Lower lobe of right lung (tissue), 2 donors: ENCODE data around the gene C8G. TPM values are rescaled to one million over a fixed set of nuclear protein-coding genes. Genes with fewer than 3 reads are reported as not detected.

Source experiments
- ATAC-seq, 2 donors: fragments of 200-7000 bp; cut with Tn5 transposase; one replicate each; pipeline ENCODE4 v1.9.1; 2020 to 2022; ENCODE audit warnings: mild to moderate bottlenecking in 2 of 2, moderate library complexity in 2 of 2
- DNase-seq: peaks from one replicate; pipeline ENCODE4 v3.0.0-alpha.2; 2020
- H3K27ac ChIP-seq: fragments of 200-600 bp; one replicate; pipeline ENCODE4 v1.8.0; 2022
- H3K27me3 ChIP-seq: fragments of 200-600 bp; one replicate; pipeline ENCODE4 v1.8.0; 2022; ENCODE audit warnings: low read depth
- H3K36me3 ChIP-seq: fragments of 200-600 bp; one replicate; pipeline ENCODE4 v1.8.0; 2022; ENCODE audit warnings: mild to moderate bottlenecking
- H3K4me1 ChIP-seq: fragments of 200-600 bp; one replicate; pipeline ENCODE4 v1.8.0; 2022
- H3K4me3 ChIP-seq: fragments of 200-600 bp; one replicate; pipeline ENCODE4 v1.8.0; 2022; ENCODE audit warnings: mild to moderate bottlenecking
- H3K9me3 ChIP-seq: fragments of 200-600 bp; one replicate; pipeline ENCODE4 v1.8.0; 2022
- intact Hi-C: fragments of 100-400 bp; cut with DNase I; formaldehyde crosslinking; loops from one replicate; pipeline ENCODE4 v1.11.0; 2022
- total RNA-seq: library from RNA; stranded (reverse); fragmentation: NEBNext Ultra II Directional; extraction: Animal tissue kit (Norgen Biotek cat#: 25700); gene quantifications from one replicate; pipeline ENCODE4 v1.2.1, GENCODE V29; 2021
- TF ChIP-seq, protein P1 (sequence below): fragments of 200-600 bp; IDR thresholded peaks from one replicate; pipeline ENCODE4 v1.8.0; 2022; ENCODE audit warnings: antibody characterized with exemption, mild to moderate bottlenecking
- donor health status: DM: no; HTN: yes; CAD: no; lungs with severe emphysema.

C8G gene
- total RNA-seq, 1 donor from 2014 or later: 2.2 TPM

DNA sequence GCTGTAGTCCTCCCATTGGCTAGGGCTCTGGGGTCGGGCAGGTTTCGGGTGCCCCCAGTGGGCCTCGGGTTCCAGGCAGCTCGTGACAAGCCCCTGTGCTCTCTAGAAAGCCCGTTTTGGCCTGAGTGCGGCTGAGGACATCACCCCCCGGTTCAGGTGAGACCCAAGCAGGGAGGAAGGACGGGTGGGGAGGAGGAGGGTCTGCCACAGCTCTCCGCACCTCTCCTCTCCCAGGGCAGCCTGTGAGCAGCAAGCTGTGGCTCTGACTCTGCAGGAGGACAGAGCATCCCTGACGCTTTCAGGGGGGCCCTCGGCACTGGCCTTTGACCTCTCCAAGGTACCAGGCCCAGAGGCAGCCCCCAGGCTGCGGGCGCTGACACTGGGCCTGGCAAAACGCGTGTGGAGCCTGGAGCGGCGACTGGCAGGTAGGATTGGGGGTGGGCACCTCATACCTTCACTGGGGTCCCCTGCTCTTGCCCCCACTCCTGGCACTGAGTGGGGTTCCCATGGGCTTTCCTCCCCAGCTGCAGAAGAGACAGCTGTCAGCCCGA is 47.9 kb downstream of the C8G start:
- Histone ChIP-seq H3K9me3 (no peaks in the 10 kb centered on the region), H3K27me3 (no peaks in the 10 kb centered on the region), H3K36me3 (peaks cover 16% of the 10 kb centered on the region), H3K4me1 (peaks cover 60% of the 10 kb centered on the region), H3K4me3 (peak overlapping the region; percentile 90), H3K27ac (peak overlapping the region; percentile 85)
- TF ChIP-seq, protein P1, sequence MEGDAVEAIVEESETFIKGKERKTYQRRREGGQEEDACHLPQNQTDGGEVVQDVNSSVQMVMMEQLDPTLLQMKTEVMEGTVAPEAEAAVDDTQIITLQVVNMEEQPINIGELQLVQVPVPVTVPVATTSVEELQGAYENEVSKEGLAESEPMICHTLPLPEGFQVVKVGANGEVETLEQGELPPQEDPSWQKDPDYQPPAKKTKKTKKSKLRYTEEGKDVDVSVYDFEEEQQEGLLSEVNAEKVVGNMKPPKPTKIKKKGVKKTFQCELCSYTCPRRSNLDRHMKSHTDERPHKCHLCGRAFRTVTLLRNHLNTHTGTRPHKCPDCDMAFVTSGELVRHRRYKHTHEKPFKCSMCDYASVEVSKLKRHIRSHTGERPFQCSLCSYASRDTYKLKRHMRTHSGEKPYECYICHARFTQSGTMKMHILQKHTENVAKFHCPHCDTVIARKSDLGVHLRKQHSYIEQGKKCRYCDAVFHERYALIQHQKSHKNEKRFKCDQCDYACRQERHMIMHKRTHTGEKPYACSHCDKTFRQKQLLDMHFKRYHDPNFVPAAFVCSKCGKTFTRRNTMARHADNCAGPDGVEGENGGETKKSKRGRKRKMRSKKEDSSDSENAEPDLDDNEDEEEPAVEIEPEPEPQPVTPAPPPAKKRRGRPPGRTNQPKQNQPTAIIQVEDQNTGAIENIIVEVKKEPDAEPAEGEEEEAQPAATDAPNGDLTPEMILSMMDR: no peak
- intact Hi-C loops: no loop called here
- no peak for ATAC-seq
- DNase-seq: no peak

DNA sequence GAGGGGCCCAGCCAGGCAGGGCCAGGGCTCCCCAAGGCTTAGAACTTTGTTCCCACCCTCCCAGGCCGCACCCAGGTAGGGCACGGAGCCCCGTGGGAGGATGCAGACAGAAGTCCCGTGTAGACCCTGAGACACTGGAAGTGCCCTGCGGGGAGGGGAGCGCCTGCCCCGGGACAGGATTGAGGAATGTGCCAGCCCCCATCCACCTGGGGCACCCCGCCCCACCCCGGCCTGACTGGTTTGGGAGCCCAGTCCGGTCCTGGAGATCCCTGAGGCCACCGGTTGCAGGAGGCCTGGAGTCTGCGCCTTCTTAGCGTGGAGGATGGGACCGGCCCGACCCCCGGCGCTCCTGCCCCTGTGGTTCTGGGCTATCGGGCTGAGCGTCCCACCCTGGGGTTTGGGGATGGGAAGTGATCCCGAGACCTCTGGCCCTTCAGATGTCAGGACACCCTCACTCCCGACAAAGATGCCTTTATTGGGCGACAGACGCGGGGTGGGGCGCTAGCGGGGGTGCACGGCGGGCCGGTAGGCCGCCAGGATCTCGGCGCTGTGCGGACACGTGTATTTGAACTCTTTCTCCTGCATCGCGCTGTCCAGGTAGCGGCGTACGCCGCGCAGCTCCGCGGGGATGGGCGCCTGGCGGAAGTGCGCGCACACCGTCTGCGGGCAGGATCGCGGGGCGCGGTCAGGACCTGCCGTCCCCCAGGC is 49.3 kb downstream of the C8G start:
- DNase-seq: no peak
- Histone ChIP-seq H3K27ac (no peak overlapping the region), H3K27me3 (no peaks in the 10 kb centered on the region), H3K4me1 (peaks cover 61% of the 10 kb centered on the region), H3K4me3 (no peak overlapping the region), H3K36me3 (peaks cover 16% of the 10 kb centered on the region), H3K9me3 (no peaks in the 10 kb centered on the region)
- intact Hi-C loops: no loop called here
- no peak for ATAC-seq
- TF ChIP-seq, protein P1: no peak

DNA sequence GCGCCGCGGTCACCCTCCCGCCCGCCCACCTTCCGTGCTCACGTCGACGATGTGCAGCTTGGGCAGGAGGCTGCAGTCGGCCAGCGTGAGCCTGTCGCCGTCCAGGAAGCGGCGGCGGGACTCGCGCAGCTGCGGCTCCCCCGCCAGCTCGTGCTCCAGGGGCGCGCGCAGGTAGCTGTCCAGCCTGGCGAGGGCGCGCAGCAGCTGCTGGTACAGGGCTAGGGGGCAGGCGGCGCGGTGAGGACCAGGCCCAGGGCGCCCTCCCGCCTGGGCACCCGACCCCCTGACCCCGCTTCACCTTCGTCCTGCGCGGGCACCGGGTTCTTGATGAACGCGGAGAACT is 49.8 kb downstream of the C8G start:
- Histone ChIP-seq H3K4me3 (peak overlapping the region; percentile 55), H3K36me3 (peaks cover 16% of the 10 kb centered on the region), H3K4me1 (peaks cover 67% of the 10 kb centered on the region), H3K9me3 (no peaks in the 10 kb centered on the region), H3K27ac (no peak overlapping the region), H3K27me3 (no peaks in the 10 kb centered on the region)
- DNase-seq: no peak
- TF ChIP-seq, protein P1: no peak
- ATAC-seq: no peak
- intact Hi-C loops: no loop called here

DNA sequence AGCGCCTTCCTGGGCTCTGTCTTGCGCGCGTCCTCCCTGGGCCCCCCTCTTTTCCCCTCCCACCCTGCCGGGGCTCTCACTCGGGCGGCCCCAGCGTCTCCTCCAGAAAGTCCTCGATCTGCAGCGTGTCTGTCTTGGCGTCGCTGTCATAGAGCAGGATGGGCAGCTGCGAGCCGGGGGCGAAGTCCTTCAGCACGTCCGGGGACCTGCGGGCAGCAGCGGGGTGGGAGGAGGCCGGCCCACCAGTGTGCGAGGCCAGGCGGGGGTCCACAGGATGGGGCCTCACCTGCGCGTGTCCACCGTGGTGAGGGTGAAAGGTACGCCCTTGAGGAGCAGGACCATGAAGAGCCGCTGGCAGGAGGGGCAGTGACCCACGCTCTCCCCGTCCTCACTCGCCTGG is 50.3 kb downstream of the C8G start:
- no peak for ATAC-seq
- Histone ChIP-seq H3K4me3 (peak overlapping the region; percentile 55), H3K4me1 (peaks cover 69% of the 10 kb centered on the region), H3K27me3 (no peaks in the 10 kb centered on the region), H3K9me3 (no peaks in the 10 kb centered on the region), H3K36me3 (peaks cover 16% of the 10 kb centered on the region), H3K27ac (peak overlapping the region; percentile 81)
- TF ChIP-seq, protein P1: no peak
- no peak for DNase-seq
- intact Hi-C loops: no loop called here

DNA sequence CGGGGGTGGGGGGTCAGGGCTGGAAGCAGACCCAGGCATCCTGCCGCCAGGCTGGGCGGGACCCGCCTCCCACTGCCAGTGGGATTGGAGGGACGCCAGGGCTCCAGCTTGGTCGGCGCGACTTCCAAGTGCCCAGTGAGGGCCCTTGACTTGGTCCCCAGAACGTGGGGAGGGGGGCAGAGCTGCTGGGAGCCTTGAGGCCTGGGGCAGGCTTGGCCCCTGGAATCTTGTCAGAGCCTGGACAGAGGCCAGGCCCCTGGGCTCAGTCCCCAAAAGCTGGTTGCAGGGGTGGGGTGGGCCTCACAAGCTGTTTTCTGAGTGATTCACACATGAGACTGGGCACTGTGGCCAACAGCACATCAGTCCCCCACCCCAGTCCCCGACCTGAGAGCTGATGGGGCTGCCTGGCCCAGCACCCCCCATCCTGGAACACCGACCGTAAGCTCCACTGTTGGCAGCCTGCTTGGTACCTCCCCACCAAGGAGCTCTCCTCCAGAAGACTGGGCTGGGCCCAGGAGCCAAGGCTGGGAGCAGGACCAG is 50.8 kb downstream of the C8G start:
- Histone ChIP-seq H3K36me3 (peaks cover 16% of the 10 kb centered on the region), H3K9me3 (no peaks in the 10 kb centered on the region), H3K27ac (peak overlapping the region; percentile 81), H3K4me3 (peak overlapping the region; percentile 55), H3K4me1 (peaks cover 69% of the 10 kb centered on the region), H3K27me3 (no peaks in the 10 kb centered on the region)
- intact Hi-C loops: no loop called here
- ATAC-seq: peak; percentile 46 to 51
- TF ChIP-seq, protein P1: no peak
- DNase-seq: peak; percentile 90

Other genes with a start within 250 kb of the C8G start
- gene DIPK1B, start 232.7 kb upstream of the C8G start, total RNA-seq: 15.1 TPM
- 2.5 TPM for gene LCN10, start 202.3 kb upstream of the C8G start, total RNA-seq
- gene LCN6, start 196.7 kb upstream of the C8G start, total RNA-seq: 2.9 TPM
- gene LCN8, start 187.0 kb upstream of the C8G start, total RNA-seq: not detected
- not detected for gene LCN15, start 180.7 kb upstream of the C8G start, total RNA-seq
- 57.2 TPM for gene TMEM141, start 153.9 kb upstream of the C8G start, total RNA-seq
- gene CCDC183, start 148.9 kb upstream of the C8G start, total RNA-seq: 3.7 TPM
- gene RABL6, start 137.3 kb upstream of the C8G start, total RNA-seq: 62.2 TPM
- gene AJM1, start 102.8 kb upstream of the C8G start, total RNA-seq: 3.5 TPM
- 93.6 TPM for gene PHPT1, start 95.8 kb upstream of the C8G start, total RNA-seq
- gene MAMDC4, start 92.9 kb upstream of the C8G start, total RNA-seq: 13.5 TPM
- 230 TPM for gene EDF1, start 78.9 kb upstream of the C8G start, total RNA-seq
- 16.5 TPM for gene TRAF2, start 58.7 kb upstream of the C8G start, total RNA-seq
- gene FBXW5, start 505 bp upstream of the C8G start, total RNA-seq: 83.2 TPM
- 1.9 TPM for gene LCN12, start 7.0 kb downstream of the C8G start, total RNA-seq
- gene PTGDS, start 32.3 kb downstream of the C8G start, total RNA-seq: 225 TPM
- gene LCNL1, start 37.8 kb downstream of the C8G start, total RNA-seq: 1.9 TPM
- 45.1 TPM for gene PAXX, start 47.2 kb downstream of the C8G start, total RNA-seq
- gene CLIC3, start 51.3 kb downstream of the C8G start, total RNA-seq: 49.3 TPM
- gene ABCA2, start 83.0 kb downstream of the C8G start, total RNA-seq: 45.0 TPM
- 1.1 TPM for gene FUT7, start 86.8 kb downstream of the C8G start, total RNA-seq
- 124 TPM for gene NPDC1, start 100.9 kb downstream of the C8G start, total RNA-seq
- 0.62 TPM for gene ENTPD2, start 108.8 kb downstream of the C8G start, total RNA-seq
- gene SAPCD2, start 125.3 kb downstream of the C8G start, total RNA-seq: 0.86 TPM
- 29.7 TPM for gene UAP1L1, start 132.3 kb downstream of the C8G start, total RNA-seq
- gene MAN1B1, start 141.7 kb downstream of the C8G start, total RNA-seq: 41.9 TPM
- gene DPP7, start 169.5 kb downstream of the C8G start, total RNA-seq: 190 TPM
- gene GRIN1, start 193.9 kb downstream of the C8G start, total RNA-seq: 0.92 TPM
- 1.0 TPM for gene LRRC26, start 224.8 kb downstream of the C8G start, total RNA-seq
- not detected for gene TMEM210, start 226.8 kb downstream of the C8G start, total RNA-seq
- gene ANAPC2, start 243.3 kb downstream of the C8G start, total RNA-seq: 58.2 TPM
- 57.6 TPM for gene SSNA1, start 243.4 kb downstream of the C8G start, total RNA-seq